Measurements from ENCODE around the gene GLYATL1B. TPM values are rescaled to one million over a fixed set of nuclear protein-coding genes. Genes with fewer than 3 reads are reported as not detected.

The GLYATL1B gene
- total RNA-seq, 2 donors from 2014 or later, result not detected

GRCh38 chr11:59141673-59142460, 55.8 kb downstream of the GLYATL1B start:
- Histone ChIP-seq H3K27ac (peak overlapping the region; percentile 90 to 95), H3K4me3 (peak overlapping the region; percentile 64 to 77), H3K27me3 (replicated peaks; ENCODE audit: insufficient read depth) (no peaks in the 10 kb centered on the region), H3K9me3 (no peaks in the 10 kb centered on the region), H3K4me1 (replicated peaks) (peaks cover 5% of the 10 kb centered on the region), H3K36me3 (no peaks in the 10 kb centered on the region)
- DNase-seq (ENCODE audit: low spot score), result no peak
- intact Hi-C loops (cut with DNase I), result loop anchor here (5.0 to 10.0 kb wide), 3 partner anchors 565 to 1717 kb away; partner anchors contain the start of genes LPXN, SLC43A3, STX3 and ZFP91
- 3% methylated on average over 3 of the region's 3 CpGs for WGBS
- TF ChIP-seq CTCF (IDR thresholded peaks at IDR 0.05) (no peak), POLR2AphosphoS5 (IDR thresholded peaks at IDR 0.05) (no peak), POLR2A (IDR thresholded peaks at IDR 0.05) (no peak)

GRCh38 chr11:59142530-59143507, 56.7 kb downstream of the GLYATL1B start, which contains the start of gene FAM111A:
Gene FAM111A (plus strand): TSS chr11:59142856. CDS start chr11:59148873, 6,017 bp downstream.
- under 1% methylated on average over 50 of the region's 50 CpGs for WGBS
- peaks cover 5% of the 10 kb centered on the region for H3K4me1 ChIP-seq (replicated peaks)
- DNase-seq (ENCODE audit: low spot score), result peak; percentile 90

GRCh38 chr11:59144096-59144495, 58.0 kb downstream of the GLYATL1B start:
- intact Hi-C loops (cut with DNase I), result loop anchor here (5.0 to 10.0 kb wide), 3 partner anchors 567 to 1719 kb away; partner anchors contain the start of genes LPXN, SLC43A3, STX3 and ZFP91
- Histone ChIP-seq H3K36me3 (no peaks in the 10 kb centered on the region), H3K9me3 (no peaks in the 10 kb centered on the region), H3K4me1 (replicated peaks) (peaks cover 5% of the 10 kb centered on the region), H3K27ac (peak overlapping the region; percentile 90 to 95), H3K4me3 (peak overlapping the region; percentile 39 to 77), H3K27me3 (replicated peaks; ENCODE audit: insufficient read depth) (no peaks in the 10 kb centered on the region)
- TF ChIP-seq POLR2A (IDR thresholded peaks at IDR 0.05) (no peak), POLR2AphosphoS5 (IDR thresholded peaks at IDR 0.05) (no peak), CTCF (IDR thresholded peaks at IDR 0.05) (no peak)
- no peak for DNase-seq (ENCODE audit: low spot score)
- WGBS, result 92% methylated on average over 1 of the region's 1 CpG

More at GRCh38 chr11:59142530-59143507, 56.7 kb downstream of the GLYATL1B start, which contains the start of gene FAM111A:
- Histone ChIP-seq H3K27me3 (replicated peaks; ENCODE audit: insufficient read depth) (no peaks in the 10 kb centered on the region), H3K36me3 (no peaks in the 10 kb centered on the region), H3K4me3 (peak within 1 kb of the TSS; percentile 64 to 77), H3K9me3 (no peaks in the 10 kb centered on the region), H3K27ac (peak within 1 kb of the TSS; percentile 90 to 95)
- intact Hi-C loops (cut with DNase I), result loop anchor here (5.0 to 10.0 kb wide), 3 partner anchors 566 to 1718 kb away; partner anchors contain the start of genes LPXN, SLC43A3, STX3 and ZFP91
- TF ChIP-seq POLR2AphosphoS5 (IDR thresholded peaks at IDR 0.05) (peak; percentile 55), CTCF (IDR thresholded peaks at IDR 0.05) (peak in 2 of 4 experiments; percentile 10 to 13), POLR2A (IDR thresholded peaks at IDR 0.05) (peak; percentile 32)

Other genes starting within 250 kb of the GLYATL1B start
- gene GLYATL2, start 241.6 kb upstream of the GLYATL1B start, total RNA-seq, result 1 to 10 TPM in 1 of 2 donors, under 1 TPM in 1; 0.45 to 1.7 TPM
- gene GLYATL1, start 146.8 kb upstream of the GLYATL1B start, total RNA-seq, result 10 to 100 TPM in 1 of 2 donors, 1 to 10 TPM in 1; 4.0 to 33.7 TPM
- gene FAM111B, start 20.9 kb downstream of the GLYATL1B start, total RNA-seq, result 1 to 10 TPM in 1 of 2 donors, under 1 TPM in 1; 0.62 to 1.4 TPM
- gene FAM111A, start 56.5 kb downstream of the GLYATL1B start, total RNA-seq, result 10 to 100 TPM; 49.5 to 60.3 TPM
- gene DTX4, start 85.8 kb downstream of the GLYATL1B start, total RNA-seq, result 10 to 100 TPM in 1 of 2 donors, 1 to 10 TPM in 1; 6.9 to 10.7 TPM
- gene MPEG1, start 126.6 kb downstream of the GLYATL1B start, total RNA-seq, result 1 to 10 TPM; 3.2 to 8.2 TPM

Measured in prostate gland (tissue), 2 donors.